HCT116 (cell line): ENCODE measurements around the gene AHRR.

Source experiments
- EZH2 ChIP-seq: fragments of 200-600 bp; sonication (generic); IDR thresholded peaks from 2 replicates; pipeline ENCODE4 v1.6.1; 2017; ENCODE audit warnings: antibody characterized with exemption, mixed run types
- EZH2phosphoT487 ChIP-seq: fragments of 200-600 bp; IDR thresholded peaks from 2 replicates; pipeline ENCODE4 v1.6.1; 2018; ENCODE audit warnings: antibody characterized with exemption, borderline replicate concordance
- FOSL1 ChIP-seq: IDR thresholded peaks from 2 replicates; pipeline ENCODE4 v1.6.1; 2012; ENCODE audit warnings: low read depth
- SP1 ChIP-seq: IDR thresholded peaks from 2 replicates; pipeline ENCODE4 v1.6.1; 2012; ENCODE audit warnings: low read depth

GRCh38 chr5:478982-479535 lies 157.5 kb downstream of the AHRR start:
- TF ChIP-seq FOSL1, result no peak
- no peak for TF ChIP-seq EZH2phosphoT487
- TF ChIP-seq SP1, result no peak
- no peak for TF ChIP-seq EZH2
